HG03103 (cell line): ENCODE measurements around the gene MET.
"Not testable (repeated sequence)": the region's sequence is repeated elsewhere in the genome, so short reads cannot be mapped to it uniquely, and the experiment has no call there.

ENCODE experiments used
- ATAC-seq: cut with Tn5 transposase; IDR thresholded peaks from one replicate; pipeline ENCODE4 v1.9.1; 2021; ENCODE audit warnings: low read depth; ENCODE audit not compliant: unreplicated experiment

Gene MET

DNA sequence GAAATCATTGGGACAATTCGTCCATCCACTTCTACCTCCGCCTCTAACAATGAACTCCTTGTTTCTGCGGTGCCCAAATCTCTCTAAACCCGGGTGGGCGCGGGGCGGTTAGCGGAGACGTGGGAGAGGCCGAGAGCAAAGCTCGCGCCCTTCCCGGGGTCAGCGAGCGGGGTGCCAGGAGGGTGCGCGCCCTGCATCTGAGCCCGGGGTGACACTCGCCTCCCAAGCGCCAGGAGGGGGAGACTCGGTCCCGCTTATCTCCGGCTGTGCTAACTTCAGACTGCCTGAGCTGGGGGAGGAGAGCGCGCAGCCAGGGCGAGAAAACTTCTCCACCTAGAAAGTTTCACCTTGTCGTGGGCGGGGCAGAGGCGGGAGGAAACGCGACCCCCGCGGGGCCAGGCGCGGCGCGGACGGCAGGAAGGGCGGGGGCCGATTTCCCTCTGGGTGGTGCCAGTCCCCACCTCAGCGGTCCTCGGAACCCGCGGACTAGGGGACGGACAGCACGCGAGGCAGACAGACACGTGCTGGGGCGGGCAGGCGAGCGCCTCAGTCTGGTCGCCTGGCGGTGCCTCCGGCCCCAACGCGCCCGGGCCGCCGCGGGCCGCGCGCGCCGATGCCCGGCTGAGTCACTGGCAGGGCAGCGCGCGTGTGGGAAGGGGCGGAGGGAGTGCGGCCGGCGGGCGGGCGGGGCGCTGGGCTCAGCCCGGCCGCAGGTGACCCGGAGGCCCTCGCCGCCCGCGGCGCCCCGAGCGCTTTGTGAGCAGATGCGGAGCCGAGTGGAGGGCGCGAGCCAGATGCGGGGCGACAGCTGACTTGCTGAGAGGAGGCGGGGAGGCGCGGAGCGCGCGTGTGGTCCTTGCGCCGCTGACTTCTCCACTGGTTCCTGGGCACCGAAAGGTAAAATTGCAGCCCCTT, at the start of gene MET:
MET (plus strand) TSS at position 516 of the 915 bp plus-strand sequence. CDS start 26,889 bp downstream, outside the sequence.
- ATAC-seq = peak; percentile 88

DNA sequence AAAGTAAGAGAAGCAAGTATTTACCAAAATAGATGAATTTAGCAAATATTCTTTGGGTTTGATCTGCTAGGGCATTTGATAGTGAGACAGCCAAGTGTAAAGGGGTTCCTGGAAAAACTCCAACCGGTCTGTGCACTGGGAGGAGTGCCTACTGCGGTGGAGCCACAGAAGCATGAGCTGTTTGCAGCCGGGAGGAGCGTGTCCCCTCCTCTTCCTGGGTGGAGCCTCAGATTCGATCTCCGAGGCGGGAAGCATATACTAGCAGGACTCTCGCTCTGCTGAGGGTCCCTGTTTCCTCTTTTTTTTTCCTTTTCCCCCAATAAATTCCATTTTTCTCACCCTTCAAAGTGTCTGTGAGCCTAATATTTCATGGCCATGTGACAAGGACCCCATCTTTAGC, 45.1 kb upstream of the MET start:
- no peak for ATAC-seq

DNA sequence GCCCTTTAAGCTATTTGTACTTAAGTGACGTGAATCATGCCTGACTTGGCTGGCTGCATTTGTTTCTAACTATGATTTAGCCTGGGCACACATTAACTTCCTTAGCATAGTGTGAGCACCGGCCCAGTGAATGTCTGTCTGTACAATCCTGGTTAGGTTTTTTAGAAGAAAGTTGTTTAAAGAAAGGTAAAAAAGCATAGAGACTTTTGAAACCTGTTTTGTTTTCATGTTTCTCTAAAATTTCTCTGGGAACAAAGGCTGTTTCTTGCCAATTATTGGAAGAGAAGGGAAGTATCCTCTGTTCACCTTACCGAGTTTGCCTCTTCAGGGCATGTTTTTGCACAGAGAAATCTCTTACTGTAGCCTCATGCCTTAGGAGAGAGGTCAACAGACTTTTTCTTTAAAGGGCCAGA, 42.9 kb upstream of the MET start:
- no peak for ATAC-seq

DNA sequence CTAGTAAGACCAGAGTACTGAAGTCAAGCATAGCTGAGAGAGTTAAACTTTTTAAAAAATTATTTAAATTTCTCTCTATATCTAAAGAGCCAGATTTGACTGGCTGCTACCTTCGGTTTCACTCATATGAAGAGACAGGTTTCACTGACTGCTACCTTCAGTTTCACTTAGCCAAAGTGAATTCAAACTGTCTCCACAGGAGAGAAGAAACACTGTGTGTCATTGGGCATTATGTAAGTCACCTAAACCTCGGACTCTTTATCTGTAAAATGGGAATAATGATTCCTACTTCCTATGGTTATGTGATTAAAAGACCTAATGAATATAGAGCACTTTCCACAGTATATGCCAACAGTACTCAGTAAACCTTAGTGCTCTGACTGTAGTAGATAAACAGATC, 41.6 kb upstream of the MET start:
- ATAC-seq = peak; percentile 90

DNA sequence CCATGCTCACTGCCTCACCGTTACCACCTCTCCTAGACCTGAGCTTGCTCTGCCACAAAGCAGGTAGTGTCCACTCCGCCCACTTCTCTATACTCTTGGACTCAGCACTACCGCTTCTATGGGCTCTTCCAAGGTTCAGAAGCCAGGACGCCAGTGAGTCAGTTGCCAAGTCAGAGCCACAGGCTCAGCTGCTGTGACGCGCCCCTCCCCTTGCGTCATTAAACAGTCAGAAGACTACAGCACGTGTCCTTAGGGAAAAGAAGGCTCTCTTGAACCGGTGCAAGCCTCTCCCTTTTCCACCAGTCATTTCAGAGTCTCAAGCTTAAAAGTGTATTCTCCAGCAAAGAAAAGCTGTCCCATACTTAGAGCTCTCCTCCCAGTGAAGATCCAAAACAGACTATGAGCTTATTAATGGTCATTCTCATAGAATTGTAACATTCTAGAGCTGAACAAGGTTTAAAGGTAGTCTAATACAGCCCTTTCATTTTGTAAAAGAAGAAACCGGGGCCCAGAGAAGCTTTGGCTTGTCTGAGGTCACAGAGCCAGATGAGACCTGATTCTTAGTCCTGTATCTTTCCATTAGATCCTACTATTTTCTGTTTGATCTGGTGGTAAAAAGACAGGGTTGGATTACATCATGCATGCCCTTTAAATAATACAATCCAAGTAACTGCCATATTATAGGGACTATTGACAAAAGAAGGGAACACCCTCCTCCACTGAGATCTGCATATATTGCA, 40.9 kb upstream of the MET start:
- peak; percentile 44 for ATAC-seq

DNA sequence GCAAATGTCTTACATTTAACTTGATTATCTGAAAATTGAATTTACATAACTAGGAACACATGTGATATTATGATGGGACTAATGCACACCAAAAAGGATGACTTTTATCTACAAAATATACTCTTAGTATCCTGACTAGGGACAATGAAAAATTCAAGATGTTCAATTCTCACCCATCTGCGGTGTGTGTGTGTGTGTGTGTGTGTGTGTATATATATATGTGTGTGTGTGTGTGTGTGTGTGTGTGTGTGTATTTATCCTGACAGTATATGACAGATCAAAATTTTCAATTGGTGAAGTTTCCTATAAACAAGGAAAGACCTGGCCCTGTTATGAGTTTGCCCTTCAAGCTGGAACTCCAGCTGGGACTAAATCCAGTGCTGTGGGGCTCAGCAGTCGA, 40.3 kb upstream of the MET start:
- no peak for ATAC-seq

DNA sequence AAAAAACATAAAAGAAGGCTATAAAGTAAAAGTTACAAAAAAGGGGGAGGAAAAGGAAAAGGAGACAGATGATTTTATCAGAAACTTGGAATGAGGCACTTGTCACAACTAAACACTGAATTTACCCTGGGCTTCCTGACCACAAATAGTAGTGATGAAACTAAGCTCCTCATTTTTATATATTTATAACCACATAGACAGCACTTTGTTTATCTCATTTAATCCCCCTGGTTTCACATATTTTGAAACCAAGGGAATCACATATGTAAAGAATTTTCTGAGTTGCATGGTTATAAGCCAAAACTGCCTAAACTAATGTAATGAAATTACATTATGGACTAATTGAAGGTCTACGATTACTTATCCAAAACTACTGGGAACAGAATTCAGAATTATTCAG, 39.6 kb upstream of the MET start:
- no peak for ATAC-seq

DNA sequence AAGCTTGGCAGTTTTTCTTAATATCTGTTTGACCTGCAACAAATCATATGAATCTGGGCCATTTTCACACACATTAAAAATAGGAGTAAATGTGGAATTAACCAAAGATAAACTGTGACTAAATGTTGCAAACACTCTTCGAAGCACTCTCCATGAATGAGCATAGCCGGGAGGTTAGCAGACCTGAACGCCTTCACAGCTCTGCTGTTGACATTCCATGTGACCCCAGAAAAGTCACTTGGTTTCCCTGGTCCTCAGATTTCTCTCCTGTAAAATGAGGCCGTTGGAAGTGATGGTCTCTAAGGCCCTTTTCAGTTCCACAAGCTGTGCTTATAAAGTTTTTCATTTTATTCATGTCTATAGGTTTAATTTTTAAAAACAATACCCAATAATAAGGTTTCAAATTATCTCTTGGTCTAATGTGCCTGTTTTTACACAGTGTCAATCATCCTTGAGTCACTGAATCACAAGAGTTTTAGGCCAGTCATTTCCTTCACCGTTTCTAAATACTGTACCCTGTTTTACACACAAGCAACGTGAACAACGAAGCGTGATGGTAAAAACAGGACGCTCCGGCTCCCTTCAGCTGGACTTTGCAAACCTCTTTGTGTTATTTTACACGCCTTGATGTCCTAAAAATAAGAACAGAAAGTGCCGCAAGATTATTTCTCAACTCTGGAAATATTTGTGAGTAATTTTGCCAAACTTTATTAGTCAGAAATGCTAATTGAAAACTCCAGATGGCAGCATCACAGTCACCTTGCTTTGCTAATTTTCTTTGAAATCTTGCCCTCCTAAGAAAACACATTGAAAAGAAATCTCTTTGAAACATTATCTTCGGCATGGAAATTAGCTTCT, 38.6 kb upstream of the MET start:
- ATAC-seq = no peak

DNA sequence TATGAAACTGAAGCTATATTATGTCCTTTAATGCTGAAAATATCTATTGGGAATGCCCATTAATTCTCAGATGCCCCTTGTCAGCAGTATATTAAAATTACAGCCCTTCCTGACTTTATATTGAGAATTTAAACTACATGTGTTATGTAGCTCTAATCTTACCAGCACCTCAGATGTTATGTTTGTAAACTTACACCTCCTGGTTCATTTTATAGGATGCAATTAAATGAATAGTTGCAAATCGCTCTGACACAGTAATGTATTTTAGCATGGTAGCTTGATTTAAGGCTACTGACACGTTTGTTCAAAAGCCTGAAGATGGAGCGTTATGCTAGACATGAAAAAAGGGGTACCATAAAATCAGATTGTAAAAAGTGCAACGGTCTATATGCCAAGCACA, 35.0 kb upstream of the MET start:
- ATAC-seq = no peak

DNA sequence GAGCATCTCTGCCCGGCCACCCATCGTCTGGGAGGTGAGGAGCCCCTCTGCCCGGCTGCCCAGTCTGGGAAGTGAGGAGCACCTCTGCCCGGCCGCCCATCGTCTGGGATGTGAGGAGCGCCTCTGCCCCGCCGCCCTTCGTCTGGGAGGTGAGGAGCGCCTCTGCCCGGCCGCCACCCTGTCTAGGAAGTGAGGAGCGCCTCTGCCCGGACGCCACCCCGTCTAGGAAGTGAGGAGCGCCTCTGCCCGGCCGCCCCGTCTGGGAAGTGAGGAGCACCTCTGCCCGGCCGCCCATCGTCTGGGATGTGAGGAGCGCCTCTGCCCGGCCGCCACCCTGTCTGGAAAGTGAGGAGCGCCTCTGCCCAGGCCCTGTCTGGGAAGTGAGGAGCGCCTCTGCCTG, 33.4 kb upstream of the MET start:
- not testable (repeated sequence) for ATAC-seq

DNA sequence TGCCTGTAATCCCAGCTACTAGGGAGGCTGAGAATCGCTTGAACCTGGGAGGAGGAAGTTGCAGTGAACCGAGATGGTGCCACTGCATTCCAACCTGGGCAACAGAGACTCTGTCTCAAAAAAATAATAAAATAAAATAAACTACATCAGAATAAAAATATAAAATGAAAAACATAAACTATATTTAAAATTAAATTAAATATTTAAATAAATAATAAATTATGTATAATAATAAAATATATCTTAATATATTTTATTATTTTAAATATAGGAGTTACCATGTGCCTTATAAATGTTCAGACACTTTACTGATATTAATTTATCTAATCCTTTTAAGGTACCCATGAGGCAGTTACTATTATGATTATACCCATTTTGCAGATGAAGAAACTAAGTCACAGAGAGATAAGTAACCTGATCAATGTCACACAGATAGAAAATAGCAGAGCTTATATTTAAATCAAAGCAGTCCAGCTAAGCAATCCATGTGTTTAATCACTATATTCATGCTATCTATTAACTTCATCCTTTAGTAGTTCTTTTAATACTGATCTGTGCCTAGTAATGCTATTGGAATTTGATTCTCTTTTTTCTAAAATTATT, 30.3 kb upstream of the MET start:
- no peak for ATAC-seq

DNA sequence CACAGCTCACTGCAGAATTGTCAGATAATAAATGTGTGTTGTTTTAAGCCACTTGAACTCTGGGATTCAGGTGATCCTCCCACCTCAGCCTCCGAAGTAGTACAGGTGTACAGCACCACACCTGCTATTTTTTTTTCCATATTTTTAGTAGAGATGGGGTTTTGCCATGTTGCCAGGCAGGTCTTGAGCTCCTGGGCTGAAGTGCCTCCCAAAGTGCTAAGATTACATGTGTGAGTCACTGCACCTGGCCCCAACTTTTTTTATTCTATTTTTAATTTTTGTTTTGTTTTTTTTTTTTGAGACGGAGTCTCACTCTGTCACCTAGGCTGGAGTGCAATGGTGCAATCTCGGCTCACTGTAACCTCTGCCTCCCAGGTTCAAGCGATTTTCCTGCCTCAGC, 28.8 kb upstream of the MET start:
- ATAC-seq = not testable (repeated sequence)

DNA sequence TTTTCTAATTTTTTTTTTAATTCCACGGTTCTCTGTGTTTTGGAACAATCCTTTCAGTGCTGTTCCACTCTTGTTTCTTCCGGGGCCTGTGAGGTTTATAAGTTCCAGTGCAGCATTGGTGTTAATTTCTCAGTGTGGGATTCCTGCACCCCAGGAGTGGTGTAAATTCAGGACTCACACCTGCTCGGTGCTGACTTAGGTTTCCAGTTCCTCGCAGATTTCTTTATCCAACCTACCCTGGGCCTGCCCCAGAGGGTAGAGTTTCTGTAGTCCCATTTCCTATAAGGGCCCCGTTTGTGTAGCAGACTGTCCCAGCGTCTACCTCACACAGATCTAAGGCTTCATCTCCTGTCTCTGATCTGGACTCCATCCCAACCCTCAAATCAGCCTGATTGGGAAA, 27.4 kb upstream of the MET start:
- ATAC-seq = no peak

DNA sequence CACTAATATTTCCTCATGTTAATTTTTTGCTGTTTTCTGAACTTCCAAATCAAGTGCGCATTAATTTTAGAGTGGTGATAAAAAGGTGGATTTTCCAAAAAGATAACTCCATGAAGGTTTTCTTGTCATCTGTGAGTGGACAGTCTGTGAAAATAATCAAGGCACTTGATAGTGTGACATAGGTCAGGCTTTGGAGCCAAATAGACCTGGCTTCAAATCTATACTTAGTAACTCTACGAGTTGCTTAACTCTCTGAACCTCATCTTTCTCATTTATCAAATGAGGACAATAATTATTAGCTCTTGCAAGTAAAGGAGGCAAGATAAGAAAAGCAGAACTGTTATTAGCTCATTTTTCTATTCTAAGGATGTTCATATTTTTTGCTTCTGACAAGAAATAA, 24.7 kb upstream of the MET start:
- no peak for ATAC-seq

DNA sequence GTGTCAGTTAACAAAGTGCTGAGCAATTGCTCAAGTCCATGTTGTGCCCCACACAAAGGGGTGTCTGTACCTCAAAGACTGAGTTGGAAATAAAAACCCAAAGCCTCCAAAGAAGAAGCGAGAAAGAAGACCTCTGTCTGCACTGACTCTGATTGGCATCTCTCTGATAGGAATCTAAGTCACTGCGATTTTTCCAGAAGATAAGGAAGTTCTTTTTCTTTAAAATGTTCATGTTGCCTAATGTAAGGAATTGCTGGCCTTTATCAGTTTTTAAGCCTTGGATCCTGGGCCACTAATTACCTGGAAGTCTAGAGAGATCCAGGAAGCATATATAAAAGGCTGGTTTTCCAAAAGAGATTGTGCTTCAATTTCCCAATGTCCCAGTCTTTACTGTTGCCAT, 24.1 kb upstream of the MET start:
- ATAC-seq = no peak

DNA sequence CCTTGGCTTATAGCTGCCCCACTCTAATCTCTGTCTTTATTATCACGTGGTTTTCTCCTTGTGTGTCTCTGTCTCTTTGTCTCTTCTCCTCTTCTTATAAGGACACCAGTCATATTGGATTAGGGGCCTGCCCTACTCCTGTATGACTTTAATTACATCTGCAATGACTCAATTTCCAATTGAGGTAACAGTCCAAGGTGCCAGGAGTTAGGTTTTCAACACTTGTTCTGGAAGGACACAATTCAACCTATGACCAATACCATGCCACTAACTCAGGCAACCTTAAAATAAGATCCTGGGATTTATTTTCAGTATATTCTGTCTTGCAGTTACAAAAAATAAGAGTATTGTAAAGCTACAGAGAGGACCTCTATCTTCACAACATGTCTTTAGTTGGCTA, 21.6 kb upstream of the MET start:
- no peak for ATAC-seq

DNA sequence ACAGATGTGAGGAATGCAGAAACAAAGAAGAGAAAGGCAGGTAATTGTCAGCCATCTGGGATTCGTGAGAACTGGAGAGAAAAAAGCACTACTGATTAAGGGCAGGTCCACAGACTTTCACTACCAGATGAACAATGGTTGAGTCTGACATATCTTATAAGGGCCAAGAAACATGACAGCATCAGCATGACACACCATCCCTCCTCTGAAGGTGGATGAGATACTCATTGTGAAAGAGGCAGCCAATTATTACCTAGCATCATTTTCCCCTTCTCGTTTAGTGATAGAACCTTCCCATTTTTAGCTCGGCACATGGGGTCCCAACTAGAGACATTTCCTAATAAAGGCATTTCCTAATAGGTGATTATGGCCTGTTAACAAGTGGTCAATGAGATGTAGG, 19.2 kb upstream of the MET start:
- no peak for ATAC-seq

DNA sequence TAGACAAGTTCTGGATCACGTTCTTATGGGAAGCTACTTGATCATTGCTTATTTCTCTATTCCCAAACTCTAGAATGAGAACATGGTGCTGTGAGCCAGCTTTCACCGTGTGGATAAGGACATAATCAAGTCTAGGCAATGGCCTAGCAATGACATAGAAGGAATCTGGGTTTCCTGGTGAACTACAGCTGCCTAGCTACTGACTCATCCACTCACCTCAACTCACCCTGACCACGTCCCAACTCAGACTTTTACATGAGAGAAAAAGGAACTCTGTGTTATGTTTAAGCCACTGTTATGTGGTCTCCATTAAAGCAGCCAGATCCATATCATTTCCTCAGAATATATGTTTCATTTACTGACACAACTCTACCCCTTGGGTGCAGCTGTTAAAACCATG, 18.8 kb upstream of the MET start:
- no peak for ATAC-seq

DNA sequence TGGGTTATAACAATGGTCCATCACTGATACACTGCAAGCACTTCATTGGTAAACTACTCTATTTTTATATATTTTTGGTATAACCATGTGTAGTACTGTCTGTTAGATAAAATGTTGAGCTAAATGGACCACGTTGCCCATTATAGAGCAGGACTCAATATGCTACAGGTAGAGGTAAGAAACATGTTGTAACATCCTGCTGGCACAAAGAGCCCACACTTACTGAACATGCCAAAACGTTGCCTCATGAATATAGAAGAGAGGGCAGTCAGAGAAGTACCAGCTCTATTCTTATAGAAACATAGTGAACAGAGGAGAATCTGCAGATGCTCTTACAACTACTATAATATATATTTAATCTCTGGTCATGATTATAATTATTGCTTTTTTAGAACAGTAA, 18.4 kb upstream of the MET start:
- no peak for ATAC-seq

DNA sequence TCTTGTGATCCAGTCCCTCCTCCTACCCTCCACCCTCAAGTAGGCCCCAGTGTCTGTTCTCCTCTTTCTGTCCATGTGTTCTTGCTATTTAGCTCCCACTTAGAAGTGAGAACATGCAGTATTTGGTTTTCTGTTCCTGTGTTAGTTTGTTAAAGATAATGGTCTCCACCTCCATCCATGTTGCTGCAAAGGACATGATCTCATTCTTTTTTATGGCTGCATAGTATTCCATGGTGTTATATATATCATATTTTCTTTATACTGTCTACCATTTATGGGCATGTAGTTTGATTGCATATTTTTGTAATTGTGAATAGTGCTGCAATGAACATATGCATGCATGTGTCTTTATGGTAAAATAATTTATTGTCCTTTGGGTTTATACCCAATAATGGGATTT, 12.7 kb upstream of the MET start:
- not testable (repeated sequence) for ATAC-seq

DNA sequence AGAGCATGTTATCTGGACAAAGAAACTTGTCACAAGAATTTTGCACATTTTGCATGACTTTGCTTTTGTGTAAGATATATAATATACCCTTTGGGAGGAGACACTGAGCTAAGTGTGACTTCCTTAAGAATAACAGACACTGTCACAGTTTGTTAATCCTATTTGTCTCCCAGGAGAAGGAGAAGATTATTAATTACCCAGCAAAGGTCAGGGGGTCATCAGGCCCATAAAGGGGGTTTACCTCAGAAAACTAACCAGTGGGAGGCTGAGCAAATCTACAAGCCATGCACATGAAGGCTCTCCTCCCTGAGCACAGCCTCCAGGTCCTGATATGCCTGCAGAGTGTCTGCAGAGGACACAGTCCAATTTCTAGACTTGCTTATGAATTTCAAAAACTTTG, 10.1 kb upstream of the MET start:
- ATAC-seq = no peak
